Right kidney (tissue), 1 donor: ENCODE data around the gene PRR29.
"Not testable (repeated sequence)": the region's sequence is repeated elsewhere in the genome, so short reads cannot be mapped to it uniquely, and the experiment has no call there.

Source experiments
- DNase-seq: peaks from one replicate; pipeline ENCODE4 v3.0.0-alpha.2; 2016

The PRR29 gene

GRCh38 chr17:64009571-64010402 is 11.6 kb downstream of the PRR29 start:
- DNase-seq = no peak

DNA sequence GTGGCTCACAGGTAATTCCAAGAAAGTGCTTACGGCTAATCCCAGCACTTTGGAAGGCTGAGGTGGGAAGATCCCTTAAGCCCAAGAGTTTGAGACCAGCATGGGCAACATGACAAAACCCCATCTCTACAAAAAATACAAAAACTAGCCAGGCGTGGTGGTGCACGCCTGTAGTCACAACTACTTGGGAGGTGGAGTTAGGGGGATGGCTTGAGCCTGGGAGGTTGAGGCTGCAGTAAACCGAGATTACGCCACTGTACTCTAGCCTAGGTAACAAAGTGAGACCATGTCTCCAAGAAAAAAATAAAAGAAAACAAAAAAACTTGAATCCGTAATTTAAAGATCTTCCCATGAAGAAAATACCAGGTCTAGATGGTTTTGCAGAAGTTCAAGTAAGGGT is 17.3 kb downstream of the PRR29 start:
- DNase-seq = no peak

GRCh38 chr17:64016231-64016784 is 18.2 kb downstream of the PRR29 start:
- no peak for DNase-seq

GRCh38 chr17:64016974-64017373 is 18.8 kb downstream of the PRR29 start:
- no peak for DNase-seq

- DNase-seq = no peak
Observed at GRCh38 chr17:64017381-64017980, 19.3 kb downstream of the PRR29 start.

GRCh38 chr17:64019551-64019961 is 21.4 kb downstream of the PRR29 start:
- not testable (repeated sequence) for DNase-seq

DNA sequence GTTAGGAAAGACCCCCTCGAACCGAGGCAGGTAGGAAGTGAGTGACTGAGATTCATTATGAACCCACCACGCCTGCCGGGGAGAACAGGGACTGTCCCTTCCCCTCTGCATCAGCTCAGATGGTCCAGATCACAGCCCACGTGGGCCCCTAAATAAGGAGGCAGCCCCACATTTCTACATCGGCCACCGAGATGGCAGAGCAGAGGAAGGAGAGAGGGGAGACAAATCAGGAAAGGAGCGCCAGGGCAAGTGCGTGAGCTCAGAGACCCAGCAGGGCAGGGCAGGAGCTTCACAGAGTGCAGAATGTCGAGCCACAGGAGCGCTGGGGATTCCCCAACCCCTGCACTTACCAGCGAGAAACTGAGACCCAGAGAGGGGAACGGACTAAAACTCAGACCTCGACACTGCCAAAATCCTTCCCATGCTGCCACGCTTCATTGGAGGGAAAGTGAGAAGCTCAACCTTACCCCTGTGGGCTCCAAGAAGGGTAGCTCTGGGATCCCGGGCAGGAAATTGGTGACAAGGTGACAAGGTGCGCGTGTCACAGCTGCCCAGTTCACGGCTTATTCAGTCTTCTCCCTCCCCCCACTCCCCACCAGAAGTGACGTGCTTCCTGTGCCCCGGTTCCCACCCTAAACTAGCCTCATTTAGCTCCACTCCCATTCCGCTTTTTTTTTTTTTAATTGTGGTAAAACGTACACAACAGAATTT is 22.1 kb downstream of the PRR29 start, which contains the start of gene ICAM2:
Gene ICAM2, minus strand, starts transcription at position 578 of the 711 bp plus-strand sequence. CDS start 13,942 bp downstream, outside the sequence.
- peak; percentile 44 for DNase-seq

DNA sequence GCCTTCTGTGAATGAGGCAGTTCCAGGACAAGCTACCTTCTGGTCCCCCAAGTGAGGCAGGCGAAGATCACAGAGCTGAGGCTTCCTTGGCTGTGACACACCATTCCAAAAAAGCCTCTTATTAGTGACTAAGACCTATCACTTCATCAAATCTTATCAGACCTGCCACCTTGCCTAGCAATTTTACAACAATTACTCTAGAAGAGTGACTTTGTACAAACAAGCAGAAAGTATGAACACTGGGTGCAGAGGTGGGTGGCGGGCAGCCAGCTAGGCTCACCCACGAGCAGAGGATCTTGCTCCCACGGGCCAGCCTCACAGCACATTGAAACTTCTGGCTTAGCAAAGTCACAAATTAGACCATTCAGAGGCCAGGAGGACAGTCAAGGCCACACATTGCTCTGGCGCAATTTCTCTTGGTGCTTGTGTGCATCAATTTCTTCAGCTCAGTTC is 24.5 kb downstream of the PRR29 start:
- no peak for DNase-seq

DNA sequence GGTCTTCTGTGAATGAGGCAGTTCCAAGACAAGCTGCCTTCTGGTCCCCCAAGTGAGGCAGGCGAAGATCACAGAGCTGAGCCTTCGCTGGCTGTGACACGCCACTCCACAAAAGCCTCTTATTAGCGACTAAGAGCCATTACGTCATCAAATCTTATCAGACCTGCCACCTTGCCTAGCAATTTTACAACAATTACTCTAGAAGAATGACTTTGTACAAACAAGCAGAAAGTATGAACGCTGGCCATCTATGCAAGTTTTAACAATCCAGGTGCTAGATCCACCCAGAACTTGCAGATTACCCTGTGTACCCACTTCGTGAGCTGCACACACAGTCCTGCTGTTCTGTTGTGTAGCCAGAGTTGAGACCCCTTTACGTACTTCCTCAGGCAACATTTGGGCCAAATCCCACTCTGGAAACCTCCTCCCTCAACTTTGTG is 26.1 kb downstream of the PRR29 start:
- no peak for DNase-seq

- no peak for DNase-seq
Observed at GRCh38 chr17:64024781-64025731, 26.9 kb downstream of the PRR29 start.

- DNase-seq = peak; percentile 64
Observed at GRCh38 chr17:64025732-64026294, 27.7 kb downstream of the PRR29 start.

- no peak for DNase-seq
Observed at GRCh38 chr17:64028874-64029464, 30.8 kb downstream of the PRR29 start.

GRCh38 chr17:64032081-64032480 is 33.9 kb downstream of the PRR29 start:
- DNase-seq = no peak

- DNase-seq = no peak
Observed at GRCh38 chr17:64036198-64036922, 38.2 kb downstream of the PRR29 start.

- DNase-seq = no peak
Observed at GRCh38 chr17:64037180-64037579, 39.0 kb downstream of the PRR29 start.

DNA sequence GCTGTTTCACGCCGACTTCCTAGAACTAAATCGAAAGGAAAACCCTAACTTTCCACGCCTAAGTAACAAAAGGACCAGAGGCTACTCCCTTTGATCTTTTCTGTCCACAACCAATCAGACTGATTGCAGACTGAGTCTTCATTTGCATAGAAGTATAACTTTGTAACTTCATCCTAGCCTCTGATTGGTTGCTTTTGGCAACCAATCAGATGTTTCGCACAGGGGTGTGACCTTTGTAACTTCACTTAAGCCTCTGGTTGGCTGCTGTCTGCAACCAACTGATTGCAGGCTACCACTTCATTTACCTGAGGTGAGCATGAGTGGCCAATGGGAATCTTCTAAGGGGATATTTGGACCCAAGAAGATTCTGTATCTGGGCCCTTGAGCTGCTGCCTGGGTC is 39.7 kb downstream of the PRR29 start:
- DNase-seq = no peak

GRCh38 chr17:64038331-64039105 is 40.4 kb downstream of the PRR29 start:
- no peak for DNase-seq

- no peak for DNase-seq
Observed at GRCh38 chr17:64039106-64039400, 40.9 kb downstream of the PRR29 start.

DNA sequence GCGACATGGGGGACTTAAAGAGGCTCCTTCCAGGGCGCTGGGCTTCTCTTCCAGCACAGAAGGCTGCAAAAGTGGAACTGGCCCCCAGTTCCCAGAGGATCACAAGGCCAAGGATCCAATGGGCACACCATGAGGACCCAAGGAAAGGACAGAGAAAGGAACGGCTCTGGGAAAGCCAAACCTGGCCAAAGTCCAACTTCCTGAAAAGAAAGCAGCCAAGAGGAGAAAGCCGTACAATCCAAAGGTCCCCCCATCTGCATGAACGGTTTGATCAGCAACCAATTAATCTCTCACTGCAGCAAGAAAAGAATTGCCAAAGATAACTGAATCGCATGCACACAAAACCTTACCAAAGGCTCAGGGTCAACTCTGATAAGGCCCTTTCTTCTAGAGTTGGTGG is 42.1 kb downstream of the PRR29 start:
- DNase-seq = no peak
